AG08395 (cell line): ENCODE results near the gene GAS2L2.

Experiments
- DNase-seq: peaks from one replicate; pipeline ENCODE4 v3.0.0; 2012; ENCODE audit warnings: mixed read lengths, low spot score

GAS2L2 gene

DNA sequence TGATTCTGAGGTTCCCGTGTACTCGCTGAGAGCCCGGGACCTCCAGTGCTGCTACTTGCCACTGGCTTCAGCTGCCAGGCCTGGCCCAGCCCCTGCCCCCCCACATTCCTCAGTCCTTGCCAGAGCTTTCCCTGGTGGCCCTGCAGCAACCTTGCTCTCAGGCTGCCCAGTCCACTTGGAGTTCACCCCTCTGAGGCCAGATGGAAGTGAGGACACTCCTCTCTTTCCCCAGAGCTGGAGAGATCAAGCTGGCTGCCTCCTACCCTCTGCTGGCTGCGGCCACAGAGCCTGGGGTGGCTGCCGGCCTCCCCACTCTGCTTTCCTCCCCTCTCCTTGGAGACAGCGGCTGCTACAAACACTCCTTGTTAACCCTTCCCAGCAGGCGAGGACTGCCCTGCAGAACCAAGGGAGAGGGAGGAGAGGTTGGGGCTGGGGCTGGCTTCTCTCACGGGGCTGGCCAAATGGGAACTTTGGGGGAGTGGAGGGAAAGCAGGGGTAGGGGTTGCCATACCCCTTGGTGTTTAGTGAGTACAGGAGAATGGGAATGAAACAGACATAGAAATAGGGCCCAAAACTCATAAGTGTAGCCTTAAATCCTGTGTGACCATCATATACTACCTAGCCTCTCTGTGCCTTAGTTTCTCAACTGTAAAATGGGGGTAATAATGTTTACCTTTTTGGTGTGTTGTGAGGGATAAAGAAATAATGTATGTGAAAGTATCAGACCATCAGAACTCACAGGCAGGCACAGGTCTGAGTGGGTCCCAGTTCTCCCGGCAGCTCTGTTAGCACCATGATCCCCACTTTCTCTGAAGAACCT is at the start of gene GAS2L2:
Gene GAS2L2 (minus strand): TSS at position 295 of the 820 bp plus-strand sequence. CDS start 389 bp downstream, outside the sequence.
- no peak for DNase-seq

DNA sequence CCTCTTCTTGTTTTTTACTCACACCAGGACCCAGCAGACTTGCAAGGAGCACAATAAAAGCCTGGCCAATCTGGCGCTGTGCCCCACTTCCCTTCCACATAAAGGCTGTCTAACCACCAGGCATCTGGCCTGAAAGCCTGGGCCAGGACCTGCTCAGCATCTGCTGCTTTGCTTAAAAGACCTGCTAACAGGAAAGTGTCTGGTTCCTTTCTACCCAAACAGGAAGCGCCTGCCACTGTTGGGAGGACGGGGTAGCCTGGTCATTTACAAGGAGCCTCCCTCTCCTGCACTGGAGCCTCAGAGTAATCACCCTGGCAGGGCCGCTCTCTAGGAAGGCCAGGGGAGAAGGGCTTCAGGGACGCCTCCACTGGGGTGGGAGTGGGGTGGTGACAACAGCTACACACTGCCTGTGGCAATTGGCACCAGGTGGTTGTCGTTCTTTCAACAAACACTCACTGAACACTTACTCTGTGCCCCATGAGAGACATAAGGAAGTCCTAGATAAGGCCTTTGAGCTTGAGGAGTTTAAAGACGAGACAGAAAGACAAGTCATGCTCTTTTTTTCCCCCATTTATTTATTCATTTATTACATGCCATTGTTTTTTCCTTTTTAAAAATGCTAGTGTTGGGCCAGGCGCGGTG is 48.7 kb upstream of the GAS2L2 start:
- no peak for DNase-seq

DNA sequence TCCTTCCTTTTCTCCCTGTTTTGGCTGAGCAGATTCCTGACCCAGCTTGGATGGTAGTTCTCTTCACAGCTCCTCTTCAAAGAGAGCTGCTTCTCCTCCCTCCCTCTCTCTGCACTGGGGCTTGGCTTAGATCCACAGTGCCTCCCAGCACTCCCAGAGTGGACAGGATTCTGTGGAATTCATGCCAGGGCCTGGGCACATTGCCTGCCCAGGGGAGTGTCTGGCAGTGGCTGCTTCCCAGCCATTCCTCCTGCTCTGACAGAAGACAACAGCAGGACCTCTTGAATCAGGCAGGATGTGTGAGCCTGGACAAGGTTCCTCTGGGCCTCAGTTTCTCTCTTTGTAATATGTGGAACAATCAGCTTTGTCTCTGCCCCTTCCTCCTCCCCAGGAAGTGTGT is 46.9 kb upstream of the GAS2L2 start:
- peak; percentile 87 for DNase-seq

DNA sequence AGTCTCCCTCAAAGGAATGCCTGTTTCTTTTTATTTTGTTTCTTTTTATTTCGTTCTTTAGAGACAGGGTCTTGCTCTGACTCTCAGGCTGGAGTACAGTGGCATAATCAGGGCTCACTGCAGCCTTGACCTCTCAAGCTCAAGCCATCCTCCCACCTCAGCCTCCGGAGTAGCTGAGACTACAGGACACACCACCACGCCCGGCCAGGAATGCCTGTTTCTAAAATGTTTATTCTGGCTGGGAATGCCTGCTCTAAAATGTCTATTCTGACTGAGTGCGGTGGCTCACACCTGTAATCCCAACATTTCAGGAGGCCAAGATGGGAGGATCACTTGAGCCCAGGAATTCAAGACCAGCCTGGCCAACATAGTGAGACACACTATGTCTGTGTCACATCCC is 44.9 kb upstream of the GAS2L2 start:
- DNase-seq: no peak

DNA sequence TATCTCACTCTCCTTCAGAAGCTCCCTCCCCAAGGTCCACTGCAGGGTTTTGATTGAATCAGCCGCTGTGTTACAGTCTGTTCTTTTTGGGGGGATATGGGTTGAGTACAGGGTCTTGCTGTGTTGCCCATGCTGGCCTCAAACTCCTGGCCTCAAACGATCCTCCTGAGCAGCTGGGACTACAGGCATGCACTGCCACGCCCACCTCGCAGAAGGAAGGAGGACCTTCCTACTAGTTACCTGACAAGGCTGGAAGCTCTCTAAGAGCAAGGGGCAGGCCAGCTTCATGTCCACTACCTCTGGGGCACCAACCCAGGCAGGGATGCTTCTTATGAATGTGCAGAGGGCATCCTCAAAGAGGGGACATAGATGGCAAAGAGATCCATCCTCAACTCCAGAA is 44.3 kb upstream of the GAS2L2 start:
- no peak for DNase-seq

DNA sequence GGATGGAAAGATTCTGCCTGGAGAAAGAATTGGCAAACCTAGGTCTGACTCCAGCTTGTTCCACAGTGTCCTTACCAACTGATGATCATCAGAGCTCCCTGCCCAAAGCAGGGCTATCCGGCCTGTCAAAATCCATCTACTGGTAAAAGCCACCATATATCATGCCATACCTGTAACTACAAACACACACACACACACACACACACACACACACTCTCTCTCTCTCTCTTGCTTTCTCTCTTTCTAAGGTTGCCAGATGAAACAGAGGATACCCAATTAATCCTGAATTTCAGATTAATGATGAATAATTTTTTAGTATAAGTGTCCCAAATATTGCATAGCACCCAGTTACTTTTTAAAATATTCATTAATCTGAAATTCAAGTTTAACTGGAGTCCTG is 43.9 kb upstream of the GAS2L2 start:
- no peak for DNase-seq

DNA sequence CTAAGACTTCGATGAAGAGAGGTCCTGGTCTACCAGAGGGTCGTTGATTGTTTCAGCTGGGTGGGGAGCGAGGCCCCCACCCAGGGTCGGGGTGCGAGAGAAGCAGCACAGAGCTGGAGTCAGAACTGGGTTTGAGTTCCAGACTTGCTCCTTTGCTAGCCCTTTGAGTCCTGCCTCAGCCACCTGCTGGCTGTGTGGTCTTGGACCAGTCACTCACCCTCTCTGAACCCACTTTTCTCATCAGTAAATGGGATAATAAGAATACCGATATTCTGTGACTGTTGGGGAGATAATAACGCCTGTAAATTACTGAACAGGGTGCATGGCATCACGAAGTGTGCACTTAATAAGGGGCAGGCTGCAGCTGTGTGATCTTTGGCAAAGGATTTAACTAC is 42.8 kb upstream of the GAS2L2 start:
- no peak for DNase-seq

DNA sequence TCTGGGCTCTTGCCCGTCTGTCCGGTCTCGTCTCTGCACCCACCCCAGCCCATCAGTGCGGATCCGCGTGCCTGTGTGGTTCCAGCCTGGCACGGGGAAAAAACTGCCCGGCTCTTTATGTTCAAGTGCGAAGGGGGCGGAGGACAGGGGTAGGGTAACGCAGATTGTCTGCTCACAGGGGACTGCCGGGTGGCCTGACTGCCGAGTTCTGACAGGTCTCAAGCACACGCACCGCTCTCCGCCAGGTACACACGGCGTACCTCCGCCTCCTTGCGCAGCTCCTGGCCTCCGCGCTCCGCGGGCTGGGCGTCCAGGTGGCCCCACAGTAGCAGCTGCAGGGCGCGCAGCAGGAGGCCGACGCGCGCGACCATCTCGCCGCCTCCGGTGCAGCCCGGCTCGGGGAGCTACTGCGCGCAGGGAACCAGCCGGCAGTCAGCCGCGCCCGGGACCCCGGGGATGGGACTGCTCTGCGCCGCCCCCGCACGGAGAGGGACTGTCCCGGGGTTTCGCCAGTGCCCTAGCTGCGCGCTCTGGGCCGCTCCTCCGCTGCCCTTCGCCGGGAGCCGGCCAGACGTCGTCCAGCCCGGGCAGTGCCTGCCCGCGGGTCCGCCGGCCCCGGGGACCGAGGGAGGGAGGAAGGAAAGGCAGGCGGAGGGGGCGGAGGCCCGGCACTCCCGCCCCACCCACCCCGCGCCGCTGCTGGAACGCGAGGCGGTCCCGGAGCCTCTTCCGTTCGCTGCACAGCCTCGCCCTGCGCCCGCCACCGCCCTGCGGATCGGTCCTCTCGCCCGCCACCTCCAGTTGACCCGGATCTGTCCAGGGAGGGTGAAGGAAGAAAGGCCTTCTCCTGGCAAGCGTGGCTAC is 42.2 kb upstream of the GAS2L2 start, which contains the start of gene MMP28:
Gene MMP28 (minus strand): TSS at position 635 of the 864 bp plus-strand sequence. CDS start 264 bp downstream, at position 371.
- peak; percentile 1 for DNase-seq

DNA sequence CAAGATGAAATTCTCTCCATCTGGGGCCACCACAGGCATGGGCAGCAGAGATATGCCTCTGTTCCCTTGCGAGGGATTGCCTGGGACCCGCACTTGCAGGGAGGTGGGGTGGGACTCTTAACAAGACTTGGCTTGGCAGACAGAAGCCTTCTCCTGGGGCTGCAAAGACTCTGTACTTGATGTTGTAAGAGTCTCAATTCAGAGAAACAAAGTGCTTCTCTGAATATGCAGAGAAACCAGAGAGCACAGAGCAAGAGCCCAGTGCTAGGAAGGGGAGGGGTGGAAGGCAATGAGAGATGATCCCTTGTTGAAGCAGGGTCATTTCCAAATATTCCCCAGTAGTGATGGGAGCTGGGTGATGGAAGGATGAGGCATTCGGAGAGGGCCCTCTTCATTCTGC is 40.2 kb upstream of the GAS2L2 start:
- DNase-seq: peak; percentile 0

DNA sequence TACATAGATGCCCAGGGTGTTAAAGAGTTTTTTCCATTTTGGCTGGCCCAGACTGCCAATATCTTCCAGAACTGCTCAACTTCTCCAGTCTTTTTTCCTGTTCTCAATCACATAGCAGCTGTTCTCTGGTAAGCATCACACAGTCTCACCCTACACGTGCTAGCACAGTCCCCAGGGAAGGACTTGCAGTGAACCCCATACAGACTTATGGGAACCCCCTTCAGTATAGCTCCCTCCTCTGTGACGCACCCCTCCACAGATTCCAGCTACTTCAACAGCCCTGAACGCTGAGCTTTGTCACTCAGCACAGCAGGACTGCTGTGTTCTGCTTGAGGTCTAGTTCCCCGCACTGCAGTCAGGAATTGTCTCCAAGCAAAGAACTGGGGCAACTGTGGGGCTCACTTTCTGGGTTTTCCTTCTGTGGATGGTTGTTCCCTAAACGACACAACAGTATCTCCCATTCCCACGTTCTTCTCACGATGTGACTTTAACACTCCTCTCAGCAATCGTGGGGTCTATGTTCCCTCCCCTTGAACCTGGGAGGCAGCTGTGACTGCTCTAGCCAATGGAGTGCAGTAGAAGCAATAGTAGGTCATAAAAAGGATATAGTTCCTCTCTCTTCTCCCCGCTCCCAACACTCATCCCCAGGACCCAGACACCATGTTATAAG is 38.8 kb upstream of the GAS2L2 start:
- no peak for DNase-seq

DNA sequence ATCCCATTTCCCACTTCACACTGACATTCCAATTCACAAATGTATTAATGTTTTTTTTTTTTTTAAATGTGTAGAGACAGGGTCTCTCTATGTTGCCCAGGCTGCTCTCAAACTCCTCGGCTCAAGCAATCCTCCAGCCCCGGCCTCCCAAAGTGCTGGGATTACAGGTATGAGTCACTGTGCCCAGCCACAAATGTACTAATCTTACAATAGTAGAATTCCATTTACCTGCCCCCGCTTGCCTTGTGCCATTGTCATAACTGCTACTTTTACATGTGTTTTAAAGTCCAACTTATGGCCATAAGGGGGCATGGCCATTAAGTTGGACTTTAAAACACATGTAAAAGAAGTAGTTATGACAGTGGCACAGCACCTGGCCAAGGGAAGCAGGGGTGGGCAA is 37.8 kb upstream of the GAS2L2 start:
- DNase-seq: no peak

DNA sequence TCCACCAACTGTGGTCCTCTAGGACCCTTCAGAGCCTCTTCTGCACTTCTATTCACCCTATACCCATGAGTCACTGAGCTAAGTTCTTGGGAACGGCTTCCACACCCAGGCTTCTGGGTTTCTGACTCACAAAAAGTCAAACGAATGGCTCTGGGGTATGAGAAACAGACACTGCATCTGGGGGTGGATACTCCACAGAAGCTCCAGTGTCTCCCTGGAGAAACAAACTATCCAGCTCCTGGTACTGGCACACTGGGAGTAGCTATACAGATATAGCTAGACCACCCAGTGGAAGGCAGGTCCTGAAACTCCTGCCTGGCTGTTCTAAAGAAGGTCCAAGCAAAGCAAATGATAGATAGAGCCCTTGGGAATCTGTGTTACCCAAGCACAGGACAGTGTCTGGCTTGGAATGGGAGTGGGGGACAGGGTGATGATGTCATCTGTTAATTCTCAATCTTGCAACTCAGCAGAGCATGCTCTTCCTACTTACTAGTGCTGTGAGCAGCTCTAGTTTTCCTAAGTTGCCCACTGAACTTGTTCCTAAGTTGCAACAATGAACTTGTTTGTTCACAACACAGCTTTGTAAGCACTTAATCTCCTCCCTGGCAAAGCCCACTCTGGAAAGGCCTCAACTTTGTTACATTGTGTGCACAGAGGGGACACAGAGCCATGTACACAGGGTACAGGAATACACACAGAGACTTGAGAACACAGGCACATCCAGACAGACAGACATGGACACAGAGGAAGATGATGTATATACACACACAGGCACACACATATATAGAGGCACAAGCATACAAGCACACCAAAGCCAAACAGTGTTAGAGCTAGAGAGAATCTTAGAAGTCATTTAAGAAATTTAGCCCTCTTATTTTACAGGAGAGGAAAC is 35.7 kb upstream of the GAS2L2 start:
- DNase-seq: peak; percentile 92

DNA sequence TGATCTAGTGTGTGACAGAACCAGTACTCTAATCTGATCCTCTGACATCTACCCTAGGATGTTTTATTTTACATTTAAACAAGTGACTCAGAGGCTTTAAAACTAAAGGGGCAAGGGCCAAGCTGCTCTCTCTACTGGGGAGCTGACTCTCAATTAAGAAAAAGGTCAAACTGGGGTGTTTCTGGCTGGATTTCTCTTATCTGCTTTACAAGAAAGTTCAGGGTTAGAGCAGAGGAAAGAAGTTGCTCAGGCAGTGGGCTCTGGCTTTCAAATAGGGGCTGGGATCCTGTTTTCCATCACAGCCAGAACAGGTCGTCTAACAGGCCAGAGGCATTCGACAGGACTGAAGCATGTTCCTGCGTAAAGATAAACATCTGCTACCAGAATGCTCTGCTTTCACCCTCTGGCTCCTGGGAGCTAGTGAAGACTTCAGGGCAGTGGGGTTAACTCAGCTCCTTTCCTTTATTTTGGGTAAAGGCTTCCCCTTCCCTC is 33.9 kb upstream of the GAS2L2 start:
- DNase-seq: no peak

DNA sequence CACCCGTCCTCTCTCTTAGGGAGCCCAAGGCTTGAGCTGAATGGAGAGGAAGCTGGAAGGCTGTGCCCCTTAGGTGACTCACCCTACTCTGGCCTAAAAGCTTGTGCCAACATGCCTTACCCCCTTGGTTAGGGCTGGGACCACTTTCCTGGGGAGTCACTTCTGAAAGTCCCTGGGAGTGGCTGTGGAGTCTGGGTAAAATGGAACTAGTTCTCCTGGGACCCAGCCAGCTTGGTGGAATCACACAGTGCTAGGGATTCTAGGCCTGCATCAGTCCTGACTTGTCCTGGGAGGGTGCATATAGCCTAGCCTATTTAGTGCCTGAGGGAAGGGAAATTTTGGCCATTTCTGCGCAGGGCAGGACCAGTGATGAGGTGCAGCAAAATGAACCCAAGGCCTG is 31.9 kb upstream of the GAS2L2 start:
- no peak for DNase-seq

DNA sequence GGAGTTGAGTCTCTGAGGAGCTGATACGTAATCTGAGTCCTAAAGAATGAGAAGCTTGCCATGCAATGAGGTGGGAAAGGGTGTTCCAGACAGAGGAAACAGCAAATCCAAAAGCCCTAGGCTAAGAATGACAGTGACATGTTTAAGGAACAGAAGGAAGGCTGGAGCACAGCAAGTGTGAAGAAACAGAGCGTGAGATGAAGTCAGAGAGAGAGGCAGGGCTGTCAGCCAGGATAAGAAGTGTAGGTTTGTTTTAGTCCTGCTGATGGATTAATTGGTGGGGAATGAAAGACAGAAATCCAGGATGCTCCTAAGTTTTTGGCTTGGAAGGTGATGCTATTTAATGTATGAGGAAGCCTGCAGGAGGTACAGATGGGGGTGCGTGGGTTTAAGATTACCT is 27.9 kb upstream of the GAS2L2 start:
- no peak for DNase-seq

DNA sequence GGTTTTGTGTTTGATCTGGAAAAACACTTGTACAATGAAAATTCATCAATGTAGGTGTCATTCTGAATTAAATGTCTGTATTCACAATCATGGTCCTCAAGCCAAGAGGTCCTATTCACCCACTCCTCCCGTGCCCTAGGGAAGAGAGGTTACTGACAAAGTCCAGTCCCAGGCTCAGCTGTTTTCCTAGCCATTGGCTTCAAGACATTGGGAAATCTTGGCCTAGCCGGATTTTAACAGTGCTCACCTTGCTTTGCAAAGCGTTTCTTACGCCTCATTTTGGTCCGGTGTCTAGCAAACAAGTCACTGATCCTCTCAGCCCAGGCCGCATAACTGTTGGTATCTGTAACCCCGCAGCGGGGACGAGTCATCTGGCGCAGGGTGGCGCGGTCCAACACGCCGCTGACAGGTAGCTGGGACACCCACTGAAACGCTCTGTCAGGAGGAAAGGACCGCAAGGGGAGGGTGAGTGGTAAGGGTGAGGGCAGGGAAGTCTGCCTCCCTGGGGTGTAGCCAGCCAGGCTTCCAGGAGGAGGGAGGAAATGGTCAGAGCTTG is 25.7 kb upstream of the GAS2L2 start:
- no peak for DNase-seq

DNA sequence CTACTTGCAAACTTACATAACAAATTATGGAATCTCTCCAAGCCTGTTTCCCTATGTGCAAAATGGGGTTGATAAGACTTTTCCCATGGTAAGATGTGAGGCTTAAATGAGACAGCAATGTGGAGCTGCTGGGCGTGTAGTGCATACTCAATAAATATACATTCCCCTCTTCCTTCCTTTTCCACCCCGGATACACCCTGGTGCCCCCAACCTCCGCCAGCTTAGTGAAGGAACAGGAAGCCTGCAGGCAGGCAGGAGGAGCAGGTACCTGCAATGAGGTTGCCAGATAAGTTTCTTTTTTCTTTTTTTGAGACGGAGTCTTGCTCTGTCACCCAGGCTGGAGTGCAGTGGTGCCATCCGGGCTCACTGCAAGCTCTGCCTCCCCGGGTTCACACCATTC is 22.5 kb upstream of the GAS2L2 start:
- no peak for DNase-seq

DNA sequence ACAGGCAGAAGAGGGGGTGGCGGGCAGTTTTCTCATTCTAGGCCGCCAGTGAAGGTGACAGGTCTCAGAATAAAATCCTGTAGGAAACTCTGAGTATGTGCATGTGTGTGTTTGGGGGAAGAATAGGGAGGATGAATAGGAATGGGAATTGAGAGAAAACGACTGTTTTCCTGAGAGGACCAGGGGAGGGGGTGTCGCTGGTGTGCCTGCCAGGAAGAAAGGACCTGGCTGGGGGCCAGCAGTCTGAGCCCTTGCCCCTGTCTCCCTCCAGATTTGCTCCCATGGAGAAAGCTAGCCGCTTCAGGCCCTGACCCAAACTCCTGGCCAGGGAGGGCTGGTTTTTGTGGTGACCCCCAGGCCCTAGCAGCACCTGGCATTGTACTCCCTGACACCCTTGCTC is 22.0 kb upstream of the GAS2L2 start:
- DNase-seq: no peak

DNA sequence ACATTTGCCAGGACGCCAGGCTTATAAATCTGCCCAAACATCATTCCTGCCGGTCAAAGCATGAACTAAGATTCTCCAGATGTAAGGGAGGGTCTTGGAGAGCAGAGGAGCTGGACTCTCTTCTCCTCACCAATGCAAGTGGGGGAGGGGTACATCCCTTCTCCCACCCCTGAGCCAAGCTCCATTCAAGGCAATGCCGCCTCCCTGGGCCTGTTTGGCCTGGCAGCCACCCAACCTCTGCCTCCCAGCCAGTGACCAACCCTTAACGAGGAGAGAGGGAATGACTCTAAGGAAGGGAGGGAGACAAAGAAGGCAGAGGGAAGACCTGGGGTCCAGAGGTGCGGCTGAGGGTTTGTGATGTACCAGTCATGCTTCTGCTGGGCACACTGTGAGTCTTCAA is 21.5 kb upstream of the GAS2L2 start:
- DNase-seq: peak; percentile 31

DNA sequence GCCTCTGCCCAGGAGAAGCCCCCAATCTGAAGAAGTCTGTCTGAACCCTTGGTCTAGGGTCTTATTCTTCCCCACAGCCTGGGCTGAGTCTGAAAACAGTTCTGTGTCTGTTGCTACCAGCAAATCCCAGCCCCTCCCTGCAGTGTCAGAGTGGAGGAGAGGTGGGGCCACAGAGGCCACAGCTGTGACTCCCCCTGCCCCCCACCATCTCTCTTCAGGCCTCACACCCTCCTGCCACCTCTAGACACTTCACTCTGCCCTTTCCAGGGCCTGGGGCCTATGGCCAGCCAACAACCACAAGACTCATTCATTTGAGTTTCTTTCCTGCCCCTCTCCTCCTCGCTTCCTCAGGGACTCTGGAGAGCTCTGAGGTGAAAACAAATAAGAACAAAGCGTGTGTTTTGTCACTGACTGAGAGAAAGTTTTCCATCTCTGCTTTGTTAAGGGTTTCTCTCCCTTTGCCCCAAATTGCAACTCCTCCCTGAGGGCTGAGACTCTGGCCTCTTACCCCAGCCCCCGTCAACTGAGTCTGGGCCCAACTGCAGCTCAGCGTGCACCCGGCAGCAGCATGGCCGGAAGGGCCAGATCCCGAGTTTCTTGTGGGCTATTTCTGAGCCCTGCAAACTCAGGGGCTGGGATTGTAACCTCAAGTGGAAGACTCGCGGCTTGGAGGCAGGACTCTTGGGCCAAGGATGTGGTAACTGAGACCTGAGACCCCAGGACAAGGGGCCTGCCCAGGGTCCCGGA is 20.8 kb upstream of the GAS2L2 start:
- no peak for DNase-seq
